Activated CD8-positive, alpha-beta T cell treated with anti-CD3 and anti-CD28 coated beads for 36 hours (primary cell): ENCODE measurements around the gene AGBL4. TPM values are rescaled to one million over a fixed set of nuclear protein-coding genes. Genes with fewer than 3 reads are reported as not detected.
"Not testable (repeated sequence)": the region's sequence is repeated elsewhere in the genome, so short reads cannot be mapped to it uniquely, and the experiment has no call there.

Experiments used
- ATAC-seq: fragments of 200-7000 bp; cut with Tn5 transposase; one replicate; pipeline ENCODE4 v1.10.0; 2021; ENCODE audit warnings: mild to moderate bottlenecking, moderate library complexity
- CTCF ChIA-PET: fragments of 350-600 bp; sonication (Branson Sonifier 250); formaldehyde crosslinking; loops from one replicate; lab custom pipeline; 2021; ENCODE audit warnings: antibody characterized with exemption; lab: Charles Lee
- POLR2A ChIA-PET: fragments of 350-600 bp; sonication (Branson Sonifier 250); formaldehyde crosslinking; loops from one replicate; lab custom pipeline; 2021; ENCODE audit warnings: antibody characterized with exemption; lab: Charles Lee
- DNase-seq: peaks from one replicate; pipeline ENCODE4 v3.0.0-alpha.2; 2020
- H3K27ac Mint-ChIP-seq: one replicate; pipeline ENCODE4 v1.8.0; 2021; ENCODE audit warnings: mild to moderate bottlenecking, mixed read lengths
- H3K27me3 Mint-ChIP-seq: one replicate; pipeline ENCODE4 v1.8.0; 2021; ENCODE audit warnings: mixed read lengths
- H3K36me3 Mint-ChIP-seq: one replicate; pipeline ENCODE4 v1.8.0; 2021; ENCODE audit warnings: low read depth, mixed read lengths
- H3K4me1 Mint-ChIP-seq: one replicate; pipeline ENCODE4 v1.8.0; 2021; ENCODE audit warnings: low read depth, mixed read lengths
- H3K4me3 Mint-ChIP-seq: one replicate; pipeline ENCODE4 v1.8.0; 2021; ENCODE audit warnings: mild to moderate bottlenecking, moderate library complexity, mixed read lengths
- H3K9me3 Mint-ChIP-seq: one replicate; pipeline ENCODE4 v1.8.0; 2021; ENCODE audit warnings: mixed read lengths
- CTCF ChIP-seq: fragments of 200-600 bp; IDR thresholded peaks from one replicate; pipeline ENCODE4 v1.8.0; 2022; ENCODE audit warnings: antibody characterized with exemption, mild to moderate bottlenecking
- intact Hi-C: fragments of 100-400 bp; cut with micrococcal nuclease; formaldehyde crosslinking; loops from one replicate; pipeline ENCODE4 v1.10.0; 2022
- total RNA-seq, 2 experiments: library from RNA; stranded (reverse); gene quantifications; one replicate each; pipeline ENCODE4 v1.2.3, GENCODE V29; 2021

Gene AGBL4
- total RNA-seq, 2 experiments from 2014 or later = 0.14 TPM; not detected in 1

- ChIA-PET POLR2A (no interaction called here), CTCF (no interaction called here)
- DNase-seq (no peak), ATAC-seq (no peak)
- Mint-ChIP-seq H3K27ac (no peak overlapping the region), H3K4me1 (no peaks in the 10 kb centered on the region), H3K4me3 (no peak overlapping the region), H3K36me3 (no peaks in the 10 kb centered on the region), H3K27me3 (no peaks in the 10 kb centered on the region), H3K9me3 (no peaks in the 10 kb centered on the region)
- intact Hi-C loops = no loop called here
- no peak for TF ChIP-seq CTCF
Observed at GRCh38 chr1:49951385-49951784, 72.4 kb downstream of the AGBL4 start.

DNA sequence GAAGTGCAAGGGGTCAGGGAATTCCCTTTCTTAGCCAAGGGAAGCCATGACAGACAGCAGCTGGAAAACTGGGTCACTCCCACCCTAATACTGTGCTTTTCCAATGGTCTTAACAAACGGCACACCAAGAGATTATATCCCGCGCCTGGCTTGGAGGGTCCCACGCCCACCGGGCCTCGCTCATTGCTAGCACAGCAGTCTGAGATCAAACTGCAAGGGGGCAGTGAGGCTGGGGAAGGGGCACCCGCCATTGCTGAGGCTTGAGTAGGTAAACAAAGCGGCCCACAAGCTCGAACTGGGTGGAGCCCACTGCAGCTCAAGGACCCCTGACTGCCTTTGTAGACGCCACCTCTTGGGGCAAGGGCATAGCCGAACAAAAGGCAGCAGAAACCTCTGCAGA, 108.5 kb downstream of the AGBL4 start:
- H3K27me3 Mint-ChIP-seq, H3K9me3 Mint-ChIP-seq, H3K4me1 Mint-ChIP-seq, H3K4me3 Mint-ChIP-seq, H3K27ac Mint-ChIP-seq, intact Hi-C loops, CTCF ChIA-PET, POLR2A ChIA-PET, H3K36me3 Mint-ChIP-seq, ATAC-seq, DNase-seq: not testable (repeated sequence)

DNA sequence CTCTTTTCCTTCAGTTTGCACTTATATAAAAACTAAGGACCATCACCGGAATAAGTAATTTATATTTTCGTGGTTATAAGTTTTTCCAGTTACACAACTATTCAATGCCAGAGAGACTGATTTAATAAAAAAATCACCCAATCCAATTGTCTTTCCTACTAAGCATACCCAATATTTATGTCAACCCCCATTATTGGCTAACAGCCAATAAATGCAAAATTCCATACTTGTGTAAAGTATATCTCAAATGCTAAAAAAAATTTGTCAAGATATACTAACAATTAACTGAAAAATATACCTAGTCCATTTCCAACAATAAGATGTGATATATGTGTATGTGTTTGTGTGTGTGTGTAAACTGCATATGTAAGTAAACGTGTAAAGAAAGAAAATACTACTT, 117.4 kb downstream of the AGBL4 start:
- no peaks in the 10 kb centered on the region for H3K36me3 Mint-ChIP-seq
- no peak for ATAC-seq
- ChIA-PET POLR2A (no interaction called here), CTCF (no interaction called here)
- no peak overlapping the region for H3K27ac Mint-ChIP-seq
- H3K4me1 Mint-ChIP-seq = no peaks in the 10 kb centered on the region
- no peaks in the 10 kb centered on the region for H3K27me3 Mint-ChIP-seq
- intact Hi-C loops = no loop called here
- no peak overlapping the region for H3K4me3 Mint-ChIP-seq
- no peak for TF ChIP-seq CTCF
- DNase-seq = no peak
- H3K9me3 Mint-ChIP-seq = no peaks in the 10 kb centered on the region

- H3K27me3 Mint-ChIP-seq = no peaks in the 10 kb centered on the region
- H3K4me1 Mint-ChIP-seq = no peaks in the 10 kb centered on the region
- DNase-seq = no peak
- ChIA-PET POLR2A (no interaction called here), CTCF (no interaction called here)
- intact Hi-C loops = no loop called here
- no peaks in the 10 kb centered on the region for H3K36me3 Mint-ChIP-seq
- H3K27ac Mint-ChIP-seq = no peak overlapping the region
- H3K4me3 Mint-ChIP-seq = no peak overlapping the region
- no peaks in the 10 kb centered on the region for H3K9me3 Mint-ChIP-seq
- TF ChIP-seq CTCF = no peak
- ATAC-seq = no peak
Observed at GRCh38 chr1:49864581-49864980, 159.2 kb downstream of the AGBL4 start.

DNA sequence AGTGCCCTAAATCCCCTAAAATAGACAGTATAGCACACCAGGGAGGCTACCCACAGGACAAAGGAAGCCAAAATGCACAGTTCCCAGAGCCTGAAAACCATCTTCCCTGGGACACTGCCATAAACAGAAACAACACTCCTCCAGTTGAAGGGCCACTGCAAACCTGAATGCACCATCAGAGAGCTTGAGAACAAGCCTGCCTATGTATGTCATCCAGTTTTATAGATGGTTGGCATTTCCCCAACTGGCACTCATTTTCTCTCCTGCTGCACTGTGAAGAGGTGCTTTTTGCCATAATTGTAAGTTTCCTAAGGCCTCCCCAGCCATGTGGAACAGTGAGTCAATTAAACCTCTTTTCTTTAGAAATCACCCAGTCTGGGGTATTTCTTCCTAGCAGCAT, 169.0 kb downstream of the AGBL4 start:
- intact Hi-C loops = no loop called here
- Mint-ChIP-seq H3K4me3 (no peak overlapping the region), H3K9me3 (no peaks in the 10 kb centered on the region), H3K4me1 (no peaks in the 10 kb centered on the region), H3K27ac (no peak overlapping the region), H3K27me3 (no peaks in the 10 kb centered on the region), H3K36me3 (no peaks in the 10 kb centered on the region)
- DNase-seq (no peak), ATAC-seq (no peak)
- CTCF ChIA-PET = no interaction called here
- POLR2A ChIA-PET = no interaction called here
- TF ChIP-seq CTCF = no peak

GRCh38 chr1:49842596-49842995, 181.2 kb downstream of the AGBL4 start:
- Mint-ChIP-seq H3K9me3 (peaks cover 29% of the 10 kb centered on the region), H3K27me3 (peaks cover 2% of the 10 kb centered on the region), H3K4me3 (no peak overlapping the region), H3K36me3 (peaks cover 4% of the 10 kb centered on the region), H3K27ac (no peak overlapping the region), H3K4me1 (no peaks in the 10 kb centered on the region)
- TF ChIP-seq CTCF = no peak
- ChIA-PET CTCF (no interaction called here), POLR2A (no interaction called here)
- intact Hi-C loops = no loop called here
- DNase-seq (no peak), ATAC-seq (no peak)
